HG03108 (cell line): ENCODE measurements around the gene CHP1.
"Not testable (repeated sequence)": the region's sequence is repeated elsewhere in the genome, so short reads cannot be mapped to it uniquely, and the experiment has no call there.

Experiments
- ATAC-seq: cut with Tn5 transposase; IDR thresholded peaks from one replicate; pipeline ENCODE4 v1.9.1; 2021; ENCODE audit warnings: moderate library complexity; ENCODE audit not compliant: unreplicated experiment

CHP1 gene

GRCh38 chr15:41289953-41290352 is 58.9 kb downstream of the CHP1 start:
- ATAC-seq = no peak

- ATAC-seq = peak; percentile 78
These were observed 60.1 kb downstream of the CHP1 start for GRCh38 chr15:41291065-41291631.

GRCh38 chr15:41292521-41292920 is 61.5 kb downstream of the CHP1 start:
- ATAC-seq = no peak

- not testable (repeated sequence) for ATAC-seq
These were observed 70.1 kb downstream of the CHP1 start for GRCh38 chr15:41301139-41301538.

- no peak for ATAC-seq
These were observed 70.5 kb downstream of the CHP1 start for GRCh38 chr15:41301587-41301986.

GRCh38 chr15:41304149-41304770 is 73.2 kb downstream of the CHP1 start:
- no peak for ATAC-seq

- no peak for ATAC-seq
These were observed 76.6 kb downstream of the CHP1 start for GRCh38 chr15:41307679-41308078.

- no peak for ATAC-seq
These were observed 78.3 kb downstream of the CHP1 start for GRCh38 chr15:41309226-41309905.

- not testable (repeated sequence) for ATAC-seq
These were observed 89.8 kb downstream of the CHP1 start for GRCh38 chr15:41320805-41321330.

GRCh38 chr15:41323611-41324010 is 92.5 kb downstream of the CHP1 start:
- no peak for ATAC-seq

- no peak for ATAC-seq
These were observed 100.2 kb downstream of the CHP1 start for GRCh38 chr15:41331281-41331680.
